Activated CD8-positive, alpha-beta memory T cell treated with anti-CD3 and anti-CD28 coated beads for 24 hours (primary cell): Measurements from ENCODE around the gene GAS2L2.
"Not testable (repeated sequence)": the region's sequence is repeated elsewhere in the genome, so short reads cannot be mapped to it uniquely, and the experiment has no call there.

Experiments used
- DNase-seq: peaks from one replicate; pipeline ENCODE4 v3.0.0-alpha.2; 2020

GAS2L2 gene

GRCh38 chr17:35726127-35726952 is 26.7 kb downstream of the GAS2L2 start:
- DNase-seq, result no peak

DNA sequence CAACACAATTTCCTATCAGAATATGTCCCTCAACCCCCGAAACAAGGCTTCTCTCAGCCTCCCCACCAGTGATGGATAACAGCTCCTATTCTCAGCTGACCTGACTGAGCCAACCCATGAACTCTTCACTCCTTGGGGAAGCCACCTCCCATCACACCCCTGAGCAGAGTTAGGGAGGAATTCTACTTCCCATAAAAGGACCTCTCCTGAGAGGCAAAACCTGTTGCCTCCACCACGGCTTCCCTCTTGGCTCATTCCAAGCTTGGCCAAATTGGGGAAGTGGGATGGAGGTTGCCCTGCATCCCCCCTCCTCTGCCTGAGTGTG is 27.3 kb downstream of the GAS2L2 start:
- DNase-seq, result no peak

GRCh38 chr17:35725058-35725457 is 28.0 kb downstream of the GAS2L2 start:
- DNase-seq, result no peak

GRCh38 chr17:35723735-35724134 is 29.3 kb downstream of the GAS2L2 start:
- no peak for DNase-seq

GRCh38 chr17:35717475-35717874 is 35.6 kb downstream of the GAS2L2 start:
- no peak for DNase-seq

GRCh38 chr17:35716897-35717465 is 36.1 kb downstream of the GAS2L2 start:
- no peak for DNase-seq

DNA sequence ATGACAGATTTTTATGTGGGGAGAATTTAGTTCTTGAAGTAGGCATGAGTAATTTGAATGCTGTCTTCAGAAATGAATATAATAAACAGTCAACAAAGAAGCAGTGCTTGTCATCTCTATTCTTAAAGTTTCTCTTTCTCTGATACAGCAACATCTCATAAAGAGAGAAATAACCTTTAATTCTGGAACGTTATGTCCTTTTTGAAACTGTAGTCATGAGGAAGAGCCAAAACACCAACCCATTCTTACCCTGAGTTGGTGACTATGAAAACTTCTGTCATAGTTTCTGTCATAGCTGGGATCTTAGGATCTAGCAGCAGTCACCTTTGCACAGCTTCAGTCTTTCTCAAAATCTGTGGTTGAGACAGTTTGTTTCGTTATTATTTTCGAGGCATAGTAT is 36.9 kb downstream of the GAS2L2 start:
- no peak for DNase-seq

DNA sequence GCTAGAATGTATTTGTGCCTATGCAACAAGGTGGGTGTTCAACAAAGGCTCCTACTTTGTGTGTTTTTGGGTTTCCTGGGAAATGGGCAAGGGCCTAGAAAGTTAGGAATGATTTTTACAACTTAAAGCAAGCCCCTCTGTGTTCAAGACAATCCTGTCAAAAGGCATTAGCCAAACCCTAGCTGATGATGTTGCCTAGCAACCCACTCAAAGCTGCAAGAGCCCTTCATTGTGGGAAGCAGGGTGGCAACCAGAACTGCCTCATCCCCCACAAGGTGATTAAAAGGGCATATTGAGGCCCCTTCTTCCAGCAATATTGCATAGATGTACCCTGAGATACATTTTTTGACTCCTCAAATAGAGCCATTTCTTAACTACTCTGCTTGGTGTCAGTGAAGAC is 37.6 kb downstream of the GAS2L2 start:
- no peak for DNase-seq

- no peak for DNase-seq
Measured at GRCh38 chr17:35714988-35715387, 38.1 kb downstream of the GAS2L2 start.

DNA sequence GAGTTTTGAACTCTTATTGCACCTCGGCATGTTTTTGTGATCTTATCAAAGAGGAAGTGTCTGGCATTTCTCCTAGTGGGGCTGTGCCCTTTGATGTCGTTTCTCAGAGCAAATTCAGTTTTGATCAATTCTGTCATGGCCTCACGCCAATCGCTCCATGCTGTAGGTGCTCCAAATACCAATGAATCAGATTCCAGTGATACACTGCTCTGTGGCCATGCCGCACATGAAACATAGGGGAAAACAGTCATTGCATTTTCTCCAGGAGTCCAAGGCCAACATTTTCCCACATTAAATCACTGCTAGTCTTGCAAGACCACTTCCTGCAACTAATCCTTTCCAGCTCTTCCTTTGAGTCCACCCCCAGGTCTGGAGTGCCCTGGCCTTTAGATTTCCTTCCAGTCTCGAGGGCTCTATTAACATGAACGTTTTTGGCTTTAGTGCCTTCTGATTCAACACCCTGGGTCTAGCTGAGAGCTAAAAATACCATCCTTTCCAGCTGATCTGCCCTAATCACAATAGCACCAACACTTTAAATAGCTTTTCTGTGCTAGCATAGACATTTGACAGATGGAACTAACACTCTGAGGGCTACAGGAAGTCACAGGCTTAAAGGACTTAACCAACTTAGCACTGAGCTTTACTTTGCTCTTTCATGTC is 39.8 kb downstream of the GAS2L2 start:
- DNase-seq, result no peak

- no peak for DNase-seq
Measured at GRCh38 chr17:35710950-35711349, 42.1 kb downstream of the GAS2L2 start.

DNA sequence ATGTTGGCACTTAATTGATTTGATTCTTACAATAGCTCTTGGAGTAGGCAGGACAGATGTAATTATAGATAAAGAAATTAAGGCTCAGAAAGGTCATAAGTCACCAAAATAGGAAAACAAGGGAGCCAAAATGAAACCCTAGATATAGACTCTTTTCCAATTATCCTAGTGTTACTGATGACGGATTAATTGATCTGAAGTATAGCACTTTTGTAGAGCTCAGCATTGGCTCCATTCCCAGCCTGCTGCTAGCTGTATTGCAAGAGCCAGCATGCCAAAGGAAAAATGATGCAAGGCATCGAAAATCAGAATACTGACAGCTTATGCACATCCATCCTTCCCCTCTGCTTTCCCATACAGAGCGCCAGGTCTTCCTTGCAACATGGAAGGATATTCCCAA is 43.2 kb downstream of the GAS2L2 start:
- no peak for DNase-seq

- no peak for DNase-seq
Measured at GRCh38 chr17:35708951-35709350, 44.1 kb downstream of the GAS2L2 start.

- DNase-seq, result no peak
Measured at GRCh38 chr17:35708149-35708548, 44.9 kb downstream of the GAS2L2 start.

DNA sequence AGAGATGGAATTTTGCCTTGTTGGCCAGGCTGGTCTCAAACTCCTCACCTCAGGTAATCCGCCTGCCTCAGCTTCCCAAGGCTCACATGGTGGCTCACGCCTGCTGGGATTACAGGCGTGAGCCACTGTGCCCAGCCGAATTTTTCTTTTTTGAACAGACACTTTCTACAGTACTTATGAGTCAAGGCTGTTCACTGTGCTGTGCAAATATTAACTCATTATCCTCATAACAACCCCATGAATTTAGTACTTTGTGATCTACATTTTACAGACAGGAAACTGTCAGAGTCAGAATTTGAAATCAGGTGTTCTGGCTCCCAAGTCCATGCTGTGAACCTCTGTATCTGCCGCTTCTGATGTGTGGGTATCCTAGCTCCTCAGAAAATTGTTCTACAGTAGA is 47.3 kb downstream of the GAS2L2 start:
- DNase-seq, result no peak

DNA sequence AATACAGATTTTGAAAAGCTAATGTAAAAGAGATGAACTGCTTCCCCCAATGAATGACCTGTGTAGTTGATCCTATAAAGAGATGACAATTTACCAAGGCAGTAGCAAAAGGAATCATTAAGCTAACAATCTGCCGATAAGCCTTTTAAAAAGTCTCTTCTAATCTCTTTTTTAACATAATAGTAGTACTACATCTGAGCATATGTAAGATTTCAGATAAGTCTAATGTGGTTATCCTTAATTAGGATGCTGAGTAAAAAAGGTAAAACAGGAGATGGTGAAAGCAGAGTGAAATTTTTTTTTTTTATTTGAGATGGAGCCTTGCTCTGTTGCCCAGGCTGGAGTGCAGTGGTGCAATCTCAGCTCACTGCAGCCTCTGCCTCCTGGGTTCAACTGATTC is 47.8 kb downstream of the GAS2L2 start:
- DNase-seq, result no peak

DNA sequence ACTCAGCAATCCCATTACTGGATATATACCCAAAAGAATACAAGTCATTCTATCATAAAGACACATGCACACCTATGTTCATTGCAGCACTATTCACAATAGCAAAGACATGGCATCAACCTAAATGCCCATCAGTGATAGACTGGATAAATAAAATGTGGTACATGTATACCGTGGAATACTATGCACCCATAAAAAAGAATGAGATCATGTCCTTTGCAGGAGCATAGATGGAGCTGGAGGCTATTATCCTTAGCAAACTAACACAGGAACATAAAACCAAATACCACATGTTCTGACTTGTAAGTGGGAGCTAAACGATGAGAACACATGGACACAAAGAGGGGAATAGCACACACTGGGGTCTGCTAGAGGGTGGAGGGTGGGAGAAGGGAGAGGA is 49.7 kb downstream of the GAS2L2 start:
- DNase-seq, result not testable (repeated sequence)

DNA sequence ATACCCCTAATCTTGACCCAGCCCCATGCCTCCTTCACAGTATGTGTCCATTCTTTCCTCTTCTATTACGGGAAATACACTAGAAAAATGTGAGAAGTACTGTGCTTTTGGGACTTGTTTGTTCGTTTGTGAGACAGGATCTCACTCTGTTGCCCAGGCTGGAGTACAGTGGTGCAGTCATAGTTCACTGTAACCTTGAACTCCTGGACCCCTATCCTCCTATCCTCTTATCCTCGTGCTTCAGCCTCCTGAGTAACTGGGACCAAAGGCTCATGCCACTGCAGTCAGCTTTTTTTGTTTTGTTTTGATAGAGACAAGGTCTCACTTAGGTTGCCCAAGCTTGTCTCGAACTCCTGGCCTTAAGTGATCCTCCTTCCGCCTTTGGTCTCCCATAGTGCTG is 51.5 kb downstream of the GAS2L2 start:
- DNase-seq, result no peak

DNA sequence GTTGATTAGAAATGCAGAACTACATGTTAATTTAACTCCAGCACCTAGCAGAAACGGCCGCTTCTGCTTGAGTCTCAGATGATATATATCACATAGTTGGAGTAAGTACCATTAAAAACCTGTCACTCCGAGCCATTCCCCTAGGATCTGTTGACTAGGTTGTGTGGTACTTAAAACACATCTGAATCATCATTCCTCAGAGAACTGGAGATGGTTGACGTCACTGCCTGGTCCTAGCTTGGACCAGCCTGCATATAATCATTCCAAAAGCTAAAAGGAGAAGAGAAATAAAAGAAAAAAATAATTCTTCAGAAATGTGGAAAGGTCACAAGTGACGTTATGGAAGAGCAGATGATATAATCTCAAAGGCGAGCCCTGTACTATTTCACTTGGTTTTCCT is 52.9 kb downstream of the GAS2L2 start:
- DNase-seq, result no peak

GRCh38 chr17:35698800-35699199 is 54.2 kb downstream of the GAS2L2 start:
- DNase-seq, result no peak

DNA sequence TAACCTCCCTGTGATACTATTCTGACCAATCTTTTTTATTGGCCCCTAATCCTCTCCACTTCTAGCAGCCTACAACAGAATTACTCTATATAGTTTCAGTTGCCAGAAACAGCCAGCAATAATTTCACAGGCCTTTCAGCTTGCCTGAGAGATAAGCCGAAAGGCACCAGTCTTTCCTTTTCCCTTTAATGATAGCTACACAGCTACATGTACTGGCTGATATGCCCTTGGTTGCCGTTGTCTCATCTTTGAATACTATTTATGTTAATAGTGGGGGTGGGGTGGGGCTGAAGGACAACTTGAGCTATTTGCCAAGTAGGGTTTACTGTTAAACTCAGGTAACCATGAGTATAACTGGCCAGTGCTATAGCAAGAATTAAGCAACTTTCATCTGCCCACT is 57.4 kb downstream of the GAS2L2 start:
- no peak for DNase-seq

- DNase-seq, result no peak
Measured at GRCh38 chr17:35694906-35695305, 58.1 kb downstream of the GAS2L2 start.
